Thymus (tissue), 11 donors: ENCODE results near the gene UNC13A. TPM values are rescaled to one million over a fixed set of nuclear protein-coding genes. Genes with fewer than 3 reads are reported as not detected.

Experiments used
- DNase-seq, 9 donors: peaks; one replicate each; pipeline ENCODE4 v3.0.0-alpha.2; 2013; ENCODE audit warnings: low spot score in 9 of 9, low read depth in 6 of 9, missing footprints in 1 of 9
- H3K27ac ChIP-seq, 2 donors: one replicate each; pipeline ENCODE4 v1.5.1; 2013; ENCODE audit warnings: control low read depth in 1 of 2, low read depth in 1 of 2, low read length in 1 of 2, mild to moderate bottlenecking in 1 of 2, moderate library complexity in 1 of 2
- H3K27me3 ChIP-seq, 2 donors: one replicate each; pipeline ENCODE4 v1.5.1; 2013; ENCODE audit warnings: low read length in 1 of 2; ENCODE audit not compliant: control insufficient read depth in 2 of 2, insufficient read depth in 1 of 2
- H3K36me3 ChIP-seq, 2 donors: one replicate each; pipeline ENCODE4 v1.5.1; 2013; ENCODE audit warnings: low read length in 1 of 2, mild to moderate bottlenecking in 1 of 2, moderate library complexity in 1 of 2; ENCODE audit not compliant: control insufficient read depth in 2 of 2, insufficient read depth in 2 of 2
- H3K4me1 ChIP-seq, 2 donors: one replicate each; pipeline ENCODE4 v1.5.1; 2013; ENCODE audit warnings: low read length in 2 of 2; ENCODE audit not compliant: control insufficient read depth in 2 of 2, insufficient read depth in 2 of 2
- H3K4me3 ChIP-seq, 2 donors: one replicate each; pipeline ENCODE4 v1.5.1; 2013; ENCODE audit warnings: low read length in 2 of 2, control low read depth in 1 of 2, mild to moderate bottlenecking in 1 of 2
- H3K9me3 ChIP-seq, 2 donors: one replicate each; pipeline ENCODE4 v1.5.1; 2013; ENCODE audit warnings: low read length in 1 of 2, mild to moderate bottlenecking in 1 of 2; ENCODE audit not compliant: control insufficient read depth in 2 of 2, insufficient read depth in 1 of 2
- WGBS: extraction: QIAGEN DNeasy Blood & Tissue Kit; methylation state at CpG from one replicate; pipeline ENCODE4 v1.1.7; 2013; 5-methylcytosine and 5-hydroxymethylcytosine counted together
- polyA plus RNA-seq: library from polyadenylated mRNA; stranded (reverse); fragments of 200-250 nt; gene quantifications from one replicate; pipeline ENCODE4 v1.2.3, GENCODE V29; 2013
- total RNA-seq: library from RNA; stranded (reverse); fragments of 120-200 nt; gene quantifications from one replicate; pipeline ENCODE4 v1.2.4, GENCODE V29; 2013
- donor health status: healthy.

UNC13A gene
- total and polyA plus RNA-seq, 2 donors, result 0.19 to 0.32 TPM

DNA sequence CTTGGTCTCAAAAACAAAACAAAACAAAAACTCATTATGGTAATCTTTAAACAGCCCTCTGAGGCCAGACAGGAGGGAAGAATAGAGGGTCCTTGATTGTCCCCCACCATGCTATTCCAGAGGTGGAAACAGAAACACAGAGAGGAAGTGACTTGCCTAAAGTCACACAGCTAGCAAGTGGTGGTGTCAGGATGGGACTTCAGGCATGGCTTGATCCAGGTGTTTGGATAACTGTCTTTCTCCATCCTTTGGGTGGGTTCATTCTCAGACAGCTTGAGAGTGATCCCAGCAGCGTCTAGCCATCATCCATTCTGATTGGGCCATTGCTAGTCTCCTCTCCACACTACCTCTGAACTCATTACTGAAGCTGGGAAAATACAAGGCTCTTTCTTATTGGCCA lies 120.2 kb downstream of the UNC13A start:
- 98% methylated on average over 1 of the region's 1 CpG for WGBS
- H3K4me1 ChIP-seq, result no peaks in the 10 kb centered on the region
- no peaks in the 10 kb centered on the region for H3K27me3 ChIP-seq
- H3K27ac ChIP-seq, result no peak overlapping the region
- peaks cover 36 to 71% of the 10 kb centered on the region in 2 donors for H3K36me3 ChIP-seq
- H3K4me3 ChIP-seq, result no peak overlapping the region
- no peaks in the 10 kb centered on the region for H3K9me3 ChIP-seq
- no peak for DNase-seq

- Histone ChIP-seq H3K4me3 (no peak overlapping the region), H3K27ac (no peak overlapping the region), H3K4me1 (no peaks in the 10 kb centered on the region), H3K36me3 (peaks cover 41 to 69% of the 10 kb centered on the region in 2 donors), H3K9me3 (no peaks in the 10 kb centered on the region), H3K27me3 (no peaks in the 10 kb centered on the region)
- no peak for DNase-seq
- WGBS, result 96% methylated on average over 3 of the region's 3 CpGs
Observed at GRCh38 chr19:17565611-17566010, 122.5 kb downstream of the UNC13A start.

DNA sequence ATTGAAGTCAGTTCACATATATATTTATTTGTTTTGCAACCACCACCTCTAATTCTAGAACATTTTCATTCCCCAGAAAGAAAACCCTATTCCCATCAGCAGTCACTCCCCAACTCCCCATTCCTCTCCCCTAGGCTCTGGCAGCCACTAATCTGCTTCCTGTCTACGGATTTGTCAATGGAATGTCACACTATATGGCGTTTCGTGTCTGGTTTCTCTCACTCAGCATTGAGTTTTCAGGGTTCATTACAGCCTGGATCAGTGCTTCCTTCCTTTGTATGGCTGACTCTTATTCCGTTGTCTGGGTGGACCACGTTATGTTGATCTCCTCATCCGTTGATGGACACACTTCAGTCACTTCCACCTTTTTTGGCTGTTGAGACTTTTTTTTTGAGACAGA lies 123.4 kb downstream of the UNC13A start:
- H3K4me1 ChIP-seq, result no peaks in the 10 kb centered on the region
- H3K27ac ChIP-seq, result no peak overlapping the region
- peaks cover 48 to 71% of the 10 kb centered on the region in 2 donors for H3K36me3 ChIP-seq
- no peaks in the 10 kb centered on the region for H3K9me3 ChIP-seq
- H3K4me3 ChIP-seq, result no peak overlapping the region
- H3K27me3 ChIP-seq, result no peaks in the 10 kb centered on the region
- WGBS, result 79% methylated on average over 6 of the region's 6 CpGs
- DNase-seq, result no peak

DNA sequence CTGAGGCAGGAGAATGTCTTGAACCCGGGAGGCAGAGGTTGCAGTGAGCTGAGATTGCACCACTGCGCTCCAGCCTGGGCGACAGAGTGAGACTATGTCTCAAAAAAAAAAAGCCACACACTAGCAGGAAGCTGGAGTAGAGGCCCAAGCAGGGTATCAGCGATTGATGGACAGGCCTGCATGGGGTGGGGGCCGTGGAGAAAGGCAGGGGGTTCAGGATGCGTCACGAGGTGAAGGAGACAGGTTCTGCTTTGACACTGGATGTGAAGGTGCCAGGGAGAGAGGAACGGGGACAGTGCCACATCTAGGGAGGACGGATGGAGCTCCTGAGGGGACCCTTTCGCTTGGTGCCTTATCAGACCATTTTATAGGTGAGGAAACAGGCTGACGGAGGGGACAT lies 125.6 kb downstream of the UNC13A start:
- H3K36me3 ChIP-seq, result peaks cover 45 to 66% of the 10 kb centered on the region in 2 donors
- no peaks in the 10 kb centered on the region for H3K4me1 ChIP-seq
- WGBS, result 86% methylated on average over 11 of the region's 11 CpGs
- no peak overlapping the region for H3K4me3 ChIP-seq
- no peak overlapping the region for H3K27ac ChIP-seq
- H3K9me3 ChIP-seq, result no peaks in the 10 kb centered on the region
- DNase-seq, result no peak
- no peaks in the 10 kb centered on the region for H3K27me3 ChIP-seq

DNA sequence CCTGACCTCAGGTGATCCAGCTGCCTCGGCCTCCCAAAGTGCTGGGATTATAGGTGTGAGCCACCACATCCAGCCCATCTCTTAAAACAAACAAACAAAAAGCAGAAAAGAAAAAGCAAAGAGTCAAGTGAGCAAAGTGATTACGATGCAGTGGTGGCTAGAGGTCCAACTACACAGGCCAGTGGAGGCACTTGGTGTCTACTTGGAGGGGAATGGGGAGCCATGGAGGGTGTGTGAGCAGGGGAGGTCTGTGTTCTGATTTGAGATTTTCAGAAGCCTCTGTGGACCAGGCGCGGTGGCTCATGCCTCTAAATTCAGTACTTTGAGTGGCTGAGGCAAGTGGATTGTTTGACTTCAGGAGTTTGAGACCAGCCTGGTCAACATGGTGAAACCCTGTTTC lies 126.1 kb downstream of the UNC13A start:
- Histone ChIP-seq H3K36me3 (peaks cover 43 to 65% of the 10 kb centered on the region in 2 donors), H3K4me1 (no peaks in the 10 kb centered on the region), H3K27ac (no peak overlapping the region), H3K9me3 (no peaks in the 10 kb centered on the region), H3K4me3 (no peak overlapping the region), H3K27me3 (no peaks in the 10 kb centered on the region)
- no peak for DNase-seq
- 98% methylated on average over 4 of the region's 4 CpGs for WGBS

- no peaks in the 10 kb centered on the region for H3K9me3 ChIP-seq
- DNase-seq, result no peak
- H3K27ac ChIP-seq, result no peak overlapping the region
- no peaks in the 10 kb centered on the region for H3K27me3 ChIP-seq
- H3K4me1 ChIP-seq, result peaks cover 3 to 10% of the 10 kb centered on the region in 2 donors
- WGBS, result 95% methylated on average over 14 of the region's 14 CpGs
- H3K36me3 ChIP-seq, result peaks cover 34 to 47% of the 10 kb centered on the region in 2 donors
- no peak overlapping the region for H3K4me3 ChIP-seq
Observed at GRCh38 chr19:17560205-17560595, 128.0 kb downstream of the UNC13A start.

GRCh38 chr19:17557466-17557865 lies 130.7 kb downstream of the UNC13A start:
- WGBS, result 92% methylated on average over 9 of the region's 9 CpGs
- H3K9me3 ChIP-seq, result no peaks in the 10 kb centered on the region
- no peak for DNase-seq
- no peaks in the 10 kb centered on the region for H3K27me3 ChIP-seq
- H3K4me3 ChIP-seq, result no peak overlapping the region
- peaks cover 29 to 30% of the 10 kb centered on the region in 2 donors for H3K36me3 ChIP-seq
- H3K4me1 ChIP-seq, result peaks cover 6 to 17% of the 10 kb centered on the region in 2 donors
- no peak overlapping the region for H3K27ac ChIP-seq

DNA sequence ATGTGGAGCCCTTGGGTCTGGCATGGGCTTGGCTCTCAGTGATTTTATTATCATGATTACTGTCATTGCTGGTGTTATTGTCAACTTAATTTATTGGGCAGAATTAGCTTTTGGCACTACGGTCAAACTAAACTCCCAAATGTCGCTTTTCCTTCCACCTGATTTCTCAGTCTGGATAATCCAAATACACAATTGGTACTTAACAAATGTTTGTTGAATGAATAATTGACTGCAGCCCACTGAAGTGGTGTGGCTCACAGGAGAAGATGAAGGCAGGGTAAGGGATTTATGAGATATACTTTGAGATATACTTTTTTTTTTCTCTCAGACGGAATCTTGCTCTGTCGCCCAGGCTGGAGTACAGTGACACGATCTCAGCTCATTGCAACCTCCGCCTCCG lies 131.2 kb downstream of the UNC13A start:
- no peaks in the 10 kb centered on the region for H3K9me3 ChIP-seq
- peaks cover 6 to 17% of the 10 kb centered on the region in 2 donors for H3K4me1 ChIP-seq
- H3K4me3 ChIP-seq, result no peak overlapping the region
- H3K36me3 ChIP-seq, result peaks cover 25 to 27% of the 10 kb centered on the region in 2 donors
- H3K27me3 ChIP-seq, result no peaks in the 10 kb centered on the region
- no peak overlapping the region for H3K27ac ChIP-seq
- DNase-seq, result no peak
- 98% methylated on average over 7 of the region's 7 CpGs for WGBS

- Histone ChIP-seq H3K4me1 (peaks cover 6 to 17% of the 10 kb centered on the region in 2 donors), H3K36me3 (peaks cover 23% of the 10 kb centered on the region in 2 donors), H3K27me3 (no peaks in the 10 kb centered on the region), H3K27ac (peak overlapping the region; percentile 7 to 65), H3K4me3 (peak overlapping the region; percentile 67 to 89), H3K9me3 (no peaks in the 10 kb centered on the region)
- DNase-seq, result peak in 2 of 9 donors; percentile 15 to 33
- 10% methylated on average over 46 of the region's 46 CpGs for whole genome bisulfite sequencing
Observed at GRCh38 chr19:17555929-17556813, 132.0 kb downstream of the UNC13A start.
